ENCODE measurements around the gene ARHGAP19.

ARHGAP19 gene

GRCh38 chr10:97203220-97203619, 89.2 kb downstream of the ARHGAP19 start:
- no peak for TF ChIP-seq TSHZ2 (CRISPR knock-in tag; IDR thresholded peaks at IDR 0.05)
- TF ChIP-seq TOX (CRISPR knock-in tag; IDR thresholded peaks at IDR 0.05; ENCODE audit: borderline replicate concordance): no peak
- no peak for TF ChIP-seq CSRNP3 (CRISPR knock-in tag; IDR thresholded peaks at IDR 0.05)
- TF ChIP-seq CSDC2 (CRISPR knock-in tag; IDR thresholded peaks at IDR 0.05): no peak
- no peak for TF ChIP-seq CREB5 (CRISPR knock-in tag; IDR thresholded peaks at IDR 0.05; ENCODE audit: low read depth)
- no peak for ATAC-seq

- no peak for ATAC-seq
- no peak for TF ChIP-seq ZFP30 (CRISPR knock-in tag; IDR thresholded peaks at IDR 0.05)
- TF ChIP-seq ZFP3 (CRISPR knock-in tag; IDR thresholded peaks at IDR 0.05): no peak
- no peak for TF ChIP-seq ARNTL (CRISPR knock-in tag; IDR thresholded peaks at IDR 0.05; ENCODE audit: borderline replicate concordance, low read depth)
- no peak for TF ChIP-seq CREB5 (CRISPR knock-in tag; IDR thresholded peaks at IDR 0.05; ENCODE audit: low read depth)
- TF ChIP-seq GLIS3 (CRISPR knock-in tag; IDR thresholded peaks at IDR 0.05): no peak
- TF ChIP-seq TOX (CRISPR knock-in tag; IDR thresholded peaks at IDR 0.05; ENCODE audit: borderline replicate concordance): no peak
- TF ChIP-seq TSHZ2 (CRISPR knock-in tag; IDR thresholded peaks at IDR 0.05): no peak
- no peak for TF ChIP-seq OSR1 (CRISPR knock-in tag; IDR thresholded peaks at IDR 0.05)
- no peak for TF ChIP-seq TCF4 (CRISPR knock-in tag; IDR thresholded peaks at IDR 0.05; ENCODE audit: borderline replicate concordance)
Measured at GRCh38 chr10:97200616-97201015, 91.8 kb downstream of the ARHGAP19 start.

- TF ChIP-seq OSR1 (CRISPR knock-in tag; IDR thresholded peaks at IDR 0.05) (no peak), ISL1 (CRISPR knock-in tag; IDR thresholded peaks at IDR 0.05) (no peak), PATZ1 (CRISPR knock-in tag; IDR thresholded peaks at IDR 0.05; ENCODE audit: borderline replicate concordance) (no peak), GLIS3 (CRISPR knock-in tag; IDR thresholded peaks at IDR 0.05) (no peak), TOX (CRISPR knock-in tag; IDR thresholded peaks at IDR 0.05; ENCODE audit: borderline replicate concordance) (no peak), ZC3H10 (CRISPR knock-in tag; IDR thresholded peaks at IDR 0.05) (no peak), TCF4 (CRISPR knock-in tag; IDR thresholded peaks at IDR 0.05; ENCODE audit: borderline replicate concordance) (no peak), SNAI2 (CRISPR knock-in tag; IDR thresholded peaks at IDR 0.05) (no peak), CREB5 (CRISPR knock-in tag; IDR thresholded peaks at IDR 0.05; ENCODE audit: low read depth) (no peak), BACH2 (CRISPR knock-in tag; IDR thresholded peaks at IDR 0.05; ENCODE audit: borderline replicate concordance) (no peak), ZNF70 (CRISPR knock-in tag; IDR thresholded peaks at IDR 0.05) (no peak)
- no peak for ATAC-seq
Measured at GRCh38 chr10:97199152-97199551, 93.3 kb downstream of the ARHGAP19 start.
